HL-60 (cell line): Measurements from ENCODE around the gene CDKN2D.

Experiments used
- DNase-seq, 2 experiments: peaks; one replicate each; pipeline ENCODE4 v3.0.0-alpha.2; 2010 to 2020; ENCODE audit warnings: low read depth in 1 of 2, low spot score in 1 of 2
- H3K27ac ChIP-seq: fragments of 250-450 bp; sonication (Bioruptor Pico); replicated peaks from 2 replicates; pipeline ENCODE4 v1.5.1; 2020; ENCODE audit warnings: mild to moderate bottlenecking, moderate library complexity
- H3K27me3 ChIP-seq: fragments of 250-450 bp; sonication (Bioruptor Pico); 2 replicates; pipeline ENCODE4 v1.5.1; 2021; ENCODE audit warnings: mild to moderate bottlenecking, moderate library complexity; ENCODE audit not compliant: insufficient read depth, poor library complexity, severe bottlenecking
- H3K4me3 ChIP-seq: replicated peaks from 2 replicates; pipeline ENCODE4 v1.5.1; 2011; ENCODE audit warnings: mild to moderate bottlenecking, control low read depth, low read length; ENCODE audit not compliant: insufficient read depth
- GABPA ChIP-seq: IDR thresholded peaks from 2 replicates; pipeline ENCODE4 v1.6.1; 2012; ENCODE audit warnings: low read depth
- POLR2AphosphoS5 ChIP-seq: IDR thresholded peaks from 2 replicates; pipeline ENCODE4 v1.6.1; 2012; ENCODE audit warnings: low read depth
- SPI1 ChIP-seq: IDR thresholded peaks from 2 replicates; pipeline ENCODE4 v1.6.1; 2012; ENCODE audit warnings: low read depth, mild to moderate bottlenecking, borderline replicate concordance
- TF ChIP-seq, protein P1 (sequence below): IDR thresholded peaks from 2 replicates; pipeline ENCODE4 v1.6.1; 2012; ENCODE audit warnings: low read depth; ENCODE audit not compliant: insufficient replicate concordance
- TF ChIP-seq, protein P2 (sequence below): IDR thresholded peaks from one replicate; pipeline ENCODE4 v1.5.1; 2011; ENCODE audit warnings: low read length, control low read depth, inconsistent platforms; ENCODE audit not compliant: insufficient read depth

Gene CDKN2D

DNA sequence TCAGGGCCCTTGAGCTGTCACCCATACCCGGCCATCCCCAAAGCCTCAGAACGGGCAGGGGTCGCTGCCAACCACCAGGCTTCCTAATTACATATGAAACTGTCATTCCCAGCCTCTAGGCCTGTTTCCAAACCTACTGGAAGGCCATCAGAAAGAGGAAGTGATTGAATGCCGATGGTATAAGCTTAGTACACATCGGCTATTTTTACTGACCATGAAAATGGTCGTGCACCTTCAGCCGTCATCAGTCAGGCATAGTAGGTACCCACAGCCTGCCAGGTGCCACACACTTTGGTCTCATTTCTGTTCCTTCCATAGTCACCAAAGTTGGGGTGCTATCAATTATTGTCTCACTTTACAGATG lies 13.2 kb downstream of the CDKN2D start:
- DNase-seq, result no peak
- no peak overlapping the region for H3K4me3 ChIP-seq
- no peaks in the 10 kb centered on the region for H3K27me3 ChIP-seq
- TF ChIP-seq POLR2AphosphoS5 (no peak), SPI1 (peak; percentile 86), GABPA (no peak)
- TF ChIP-seq, protein P1, sequence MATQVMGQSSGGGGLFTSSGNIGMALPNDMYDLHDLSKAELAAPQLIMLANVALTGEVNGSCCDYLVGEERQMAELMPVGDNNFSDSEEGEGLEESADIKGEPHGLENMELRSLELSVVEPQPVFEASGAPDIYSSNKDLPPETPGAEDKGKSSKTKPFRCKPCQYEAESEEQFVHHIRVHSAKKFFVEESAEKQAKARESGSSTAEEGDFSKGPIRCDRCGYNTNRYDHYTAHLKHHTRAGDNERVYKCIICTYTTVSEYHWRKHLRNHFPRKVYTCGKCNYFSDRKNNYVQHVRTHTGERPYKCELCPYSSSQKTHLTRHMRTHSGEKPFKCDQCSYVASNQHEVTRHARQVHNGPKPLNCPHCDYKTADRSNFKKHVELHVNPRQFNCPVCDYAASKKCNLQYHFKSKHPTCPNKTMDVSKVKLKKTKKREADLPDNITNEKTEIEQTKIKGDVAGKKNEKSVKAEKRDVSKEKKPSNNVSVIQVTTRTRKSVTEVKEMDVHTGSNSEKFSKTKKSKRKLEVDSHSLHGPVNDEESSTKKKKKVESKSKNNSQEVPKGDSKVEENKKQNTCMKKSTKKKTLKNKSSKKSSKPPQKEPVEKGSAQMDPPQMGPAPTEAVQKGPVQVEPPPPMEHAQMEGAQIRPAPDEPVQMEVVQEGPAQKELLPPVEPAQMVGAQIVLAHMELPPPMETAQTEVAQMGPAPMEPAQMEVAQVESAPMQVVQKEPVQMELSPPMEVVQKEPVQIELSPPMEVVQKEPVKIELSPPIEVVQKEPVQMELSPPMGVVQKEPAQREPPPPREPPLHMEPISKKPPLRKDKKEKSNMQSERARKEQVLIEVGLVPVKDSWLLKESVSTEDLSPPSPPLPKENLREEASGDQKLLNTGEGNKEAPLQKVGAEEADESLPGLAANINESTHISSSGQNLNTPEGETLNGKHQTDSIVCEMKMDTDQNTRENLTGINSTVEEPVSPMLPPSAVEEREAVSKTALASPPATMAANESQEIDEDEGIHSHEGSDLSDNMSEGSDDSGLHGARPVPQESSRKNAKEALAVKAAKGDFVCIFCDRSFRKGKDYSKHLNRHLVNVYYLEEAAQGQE, result no peak
- TF ChIP-seq, protein P2, sequence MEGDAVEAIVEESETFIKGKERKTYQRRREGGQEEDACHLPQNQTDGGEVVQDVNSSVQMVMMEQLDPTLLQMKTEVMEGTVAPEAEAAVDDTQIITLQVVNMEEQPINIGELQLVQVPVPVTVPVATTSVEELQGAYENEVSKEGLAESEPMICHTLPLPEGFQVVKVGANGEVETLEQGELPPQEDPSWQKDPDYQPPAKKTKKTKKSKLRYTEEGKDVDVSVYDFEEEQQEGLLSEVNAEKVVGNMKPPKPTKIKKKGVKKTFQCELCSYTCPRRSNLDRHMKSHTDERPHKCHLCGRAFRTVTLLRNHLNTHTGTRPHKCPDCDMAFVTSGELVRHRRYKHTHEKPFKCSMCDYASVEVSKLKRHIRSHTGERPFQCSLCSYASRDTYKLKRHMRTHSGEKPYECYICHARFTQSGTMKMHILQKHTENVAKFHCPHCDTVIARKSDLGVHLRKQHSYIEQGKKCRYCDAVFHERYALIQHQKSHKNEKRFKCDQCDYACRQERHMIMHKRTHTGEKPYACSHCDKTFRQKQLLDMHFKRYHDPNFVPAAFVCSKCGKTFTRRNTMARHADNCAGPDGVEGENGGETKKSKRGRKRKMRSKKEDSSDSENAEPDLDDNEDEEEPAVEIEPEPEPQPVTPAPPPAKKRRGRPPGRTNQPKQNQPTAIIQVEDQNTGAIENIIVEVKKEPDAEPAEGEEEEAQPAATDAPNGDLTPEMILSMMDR, result no peak
- H3K27ac ChIP-seq, result no peak overlapping the region

DNA sequence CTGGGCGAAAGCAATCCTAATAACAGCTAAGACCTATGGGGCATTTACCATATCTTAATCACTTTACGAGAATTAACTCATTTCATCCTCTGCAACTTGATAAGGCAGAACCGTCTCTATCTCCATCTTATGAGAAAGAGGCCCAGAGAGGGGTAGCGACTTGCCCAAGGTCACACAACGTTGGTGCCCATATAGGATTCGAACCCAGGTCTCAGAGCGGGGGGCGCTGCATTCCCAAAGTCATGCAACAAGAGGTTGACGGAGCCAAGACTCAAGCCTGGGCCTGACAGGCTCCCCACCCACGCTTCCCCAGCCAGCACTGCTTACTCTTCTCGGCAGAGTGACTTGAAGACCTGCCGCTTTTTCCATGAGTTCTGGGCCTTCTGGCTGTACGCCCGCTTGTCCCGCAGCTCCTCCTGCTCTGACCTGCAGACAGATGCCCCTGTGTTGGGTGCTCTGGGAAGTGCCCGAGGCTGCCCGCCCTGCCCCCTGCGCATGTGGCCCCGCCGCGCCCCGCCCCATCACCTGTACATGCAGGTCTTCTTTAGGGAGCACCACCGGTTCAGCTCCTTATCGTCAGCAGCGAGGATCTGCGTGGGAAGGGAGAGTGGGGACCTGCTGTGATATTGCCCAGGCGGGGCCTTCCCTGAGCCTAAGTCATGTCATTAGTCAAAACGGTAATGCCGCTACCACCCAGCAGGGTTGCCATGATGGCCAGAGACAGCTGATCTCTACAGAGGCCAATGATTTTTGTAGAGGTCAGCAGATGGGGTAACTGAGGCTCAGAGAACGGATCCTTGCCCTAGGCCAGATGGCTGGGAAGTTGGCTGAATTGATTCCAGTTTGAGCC lies 13.8 kb downstream of the CDKN2D start:
- TF ChIP-seq, protein P2, result no peak
- TF ChIP-seq, protein P1, result no peak
- TF ChIP-seq POLR2AphosphoS5, result no peak
- no peak for TF ChIP-seq SPI1
- TF ChIP-seq GABPA, result no peak
- Histone ChIP-seq H3K27ac (peak overlapping the region; percentile 50; the same call in 1 of the 2 replicates), H3K4me3 (no peak overlapping the region), H3K27me3 (no peaks in the 10 kb centered on the region)
- DNase-seq, result no peak

DNA sequence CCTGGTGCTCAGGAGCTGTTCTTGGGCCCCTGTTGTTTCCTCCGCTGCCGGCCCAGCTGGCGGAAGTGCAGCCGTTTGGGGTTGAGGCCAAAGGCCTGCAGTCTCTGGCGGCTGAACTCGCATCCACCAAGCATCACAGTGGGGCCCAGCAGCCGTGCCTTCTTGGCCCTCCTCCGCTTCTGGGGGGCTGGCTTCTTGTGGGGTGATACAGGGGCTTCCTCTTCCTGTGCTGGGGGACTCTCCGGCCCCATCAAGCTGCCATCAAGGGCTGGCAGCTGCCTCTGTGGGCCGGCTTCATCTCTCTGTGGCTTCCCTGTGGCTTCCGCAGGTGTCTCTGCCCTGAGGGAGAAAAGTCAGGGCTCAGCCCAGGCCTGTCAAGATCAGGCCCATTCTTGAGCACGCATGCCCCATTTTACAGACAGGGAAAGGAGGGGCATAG lies 14.8 kb downstream of the CDKN2D start:
- Histone ChIP-seq H3K27me3 (no peaks in the 10 kb centered on the region), H3K27ac (peak overlapping the region; percentile 50), H3K4me3 (no peak overlapping the region)
- TF ChIP-seq, protein P2, result no peak
- TF ChIP-seq GABPA, result peak; percentile 46; the same call in 1 of the 2 replicates
- TF ChIP-seq, protein P1, result peak; percentile 13
- TF ChIP-seq POLR2AphosphoS5, result peak; percentile 76
- TF ChIP-seq SPI1, result peak; percentile 45; the same call in 1 of the 2 replicates
- DNase-seq, result peak in 1 of 2 experiments; percentile 80
